Activated naive CD8-positive, alpha-beta T cell treated with anti-CD3 and anti-CD28 coated beads, Interleukin-2, amount 10 ng/mL, durations not matched to agents 7 days and 5 days (primary cell): ENCODE data around the gene CCDC116. TPM values are rescaled to one million over a fixed set of nuclear protein-coding genes. Genes with fewer than 3 reads are reported as not detected.
"Not testable (repeated sequence)": the region's sequence is repeated elsewhere in the genome, so short reads cannot be mapped to it uniquely, and the experiment has no call there.

ENCODE experiments used
- ATAC-seq: fragments of 150-1000 bp; cut with Tn5 transposase; one replicate; pipeline ENCODE4 v1.10.0; 2021; ENCODE audit warnings: low read depth, moderate library complexity
- POLR2A ChIA-PET: fragments of 350-600 bp; sonication (Branson Sonifier 250); formaldehyde crosslinking; loops from one replicate; lab custom pipeline; 2021; ENCODE audit warnings: antibody characterized with exemption; lab: Charles Lee
- DNase-seq: peaks from one replicate; pipeline ENCODE4 v3.0.0; 2021
- H3K27ac Mint-ChIP-seq: one replicate; pipeline ENCODE4 v1.8.0; 2022; ENCODE audit warnings: mild to moderate bottlenecking, mixed read lengths
- H3K27me3 Mint-ChIP-seq: one replicate; pipeline ENCODE4 v1.8.0; 2022; ENCODE audit warnings: mild to moderate bottlenecking, moderate library complexity, mixed read lengths
- H3K36me3 Mint-ChIP-seq: one replicate; pipeline ENCODE4 v1.8.0; 2021; ENCODE audit warnings: mild to moderate bottlenecking, mixed read lengths
- H3K4me1 Mint-ChIP-seq: one replicate; pipeline ENCODE4 v1.8.0; 2021; ENCODE audit warnings: mixed read lengths
- H3K4me3 Mint-ChIP-seq: one replicate; pipeline ENCODE4 v1.8.0; 2022; ENCODE audit warnings: mild to moderate bottlenecking, moderate library complexity, mixed read lengths
- H3K9me3 Mint-ChIP-seq: one replicate; pipeline ENCODE4 v1.8.0; 2021; ENCODE audit warnings: mixed read lengths
- total RNA-seq, 2 experiments: library from RNA; stranded (reverse); gene quantifications; one replicate each; pipeline ENCODE4 v1.2.3, GENCODE V29; 2021

CCDC116 gene
- total RNA-seq, 2 experiments from 2014 or later: 0.50 to 0.79 TPM

DNA sequence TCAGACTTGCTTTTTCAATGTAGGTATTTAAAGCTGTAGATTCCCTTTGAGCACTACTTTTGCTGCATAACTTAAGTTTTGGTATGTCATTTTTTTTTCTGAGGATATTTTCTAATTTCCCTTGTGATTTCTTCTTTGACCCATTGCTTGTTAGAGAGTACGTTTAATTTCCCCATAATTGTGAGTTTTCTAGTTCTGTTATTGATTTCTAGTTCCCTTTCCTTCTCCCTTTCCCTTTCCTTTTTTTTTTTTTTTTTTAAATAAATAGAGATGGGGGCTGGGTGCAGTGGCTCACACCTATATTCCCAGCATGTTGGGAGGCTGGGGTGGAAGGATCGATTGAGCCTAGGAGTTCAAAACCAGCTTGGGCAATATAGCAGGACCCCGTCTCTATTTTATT, 34.3 kb upstream of the CCDC116 start:
- Mint-ChIP-seq H3K27me3 (no peaks in the 10 kb centered on the region), H3K27ac (no peak overlapping the region), H3K36me3 (peaks cover 42% of the 10 kb centered on the region), H3K9me3 (no peaks in the 10 kb centered on the region), H3K4me3 (no peak overlapping the region), H3K4me1 (peaks cover 19% of the 10 kb centered on the region)
- ATAC-seq: no peak
- DNase-seq: no peak
- POLR2A ChIA-PET: interaction anchor here (0.9 kb wide), 1 partner anchor 31 kb away, joined by 3 read pairs; no protein-coding TSS in a partner anchor

DNA sequence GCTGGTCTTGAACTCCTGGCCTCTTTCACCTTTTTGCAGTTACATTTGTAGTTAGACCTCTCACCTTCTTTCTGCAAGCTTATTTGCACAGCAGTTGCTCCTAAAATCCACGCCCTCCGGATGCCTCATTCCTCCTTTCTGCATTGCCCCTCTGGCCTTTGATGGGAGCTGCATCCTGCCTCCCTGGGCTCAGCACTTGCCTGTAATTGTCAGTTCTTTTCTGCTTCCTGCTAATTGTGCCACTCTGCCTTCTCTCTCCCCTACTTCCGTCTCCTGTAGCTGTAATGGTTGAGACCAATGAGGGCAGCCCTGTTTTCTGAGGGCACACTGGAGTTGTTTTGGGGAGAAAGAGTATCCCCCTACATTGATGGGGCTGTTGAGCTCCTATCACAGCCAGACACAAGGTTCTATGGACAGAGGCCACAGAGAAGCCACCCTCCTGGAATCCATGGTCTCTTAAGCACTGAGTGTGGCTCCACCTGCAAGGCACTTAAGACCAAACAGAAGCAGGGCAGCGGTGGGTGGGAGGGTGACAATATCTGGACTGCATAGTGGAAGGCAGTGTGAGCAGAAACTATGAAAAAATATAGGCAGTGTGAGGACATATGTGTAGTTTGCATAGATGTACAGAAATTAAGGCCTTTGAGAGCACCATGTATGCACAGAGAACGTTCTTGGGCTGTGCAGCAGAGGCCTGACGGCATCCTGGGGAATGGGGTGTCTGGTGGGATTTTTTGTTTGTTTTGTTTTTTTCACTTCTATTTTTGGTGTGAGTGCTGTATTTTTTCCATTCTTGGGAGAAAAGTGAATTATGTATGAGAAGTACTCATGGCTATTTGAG, 33.3 kb upstream of the CCDC116 start:
- DNase-seq (no peak), ATAC-seq (no peak)
- Mint-ChIP-seq H3K27ac (peak overlapping the region; percentile 57), H3K36me3 (peaks cover 33% of the 10 kb centered on the region), H3K4me1 (peaks cover 15% of the 10 kb centered on the region), H3K4me3 (no peak overlapping the region), H3K9me3 (no peaks in the 10 kb centered on the region), H3K27me3 (no peaks in the 10 kb centered on the region)
- POLR2A ChIA-PET: no interaction called here

DNA sequence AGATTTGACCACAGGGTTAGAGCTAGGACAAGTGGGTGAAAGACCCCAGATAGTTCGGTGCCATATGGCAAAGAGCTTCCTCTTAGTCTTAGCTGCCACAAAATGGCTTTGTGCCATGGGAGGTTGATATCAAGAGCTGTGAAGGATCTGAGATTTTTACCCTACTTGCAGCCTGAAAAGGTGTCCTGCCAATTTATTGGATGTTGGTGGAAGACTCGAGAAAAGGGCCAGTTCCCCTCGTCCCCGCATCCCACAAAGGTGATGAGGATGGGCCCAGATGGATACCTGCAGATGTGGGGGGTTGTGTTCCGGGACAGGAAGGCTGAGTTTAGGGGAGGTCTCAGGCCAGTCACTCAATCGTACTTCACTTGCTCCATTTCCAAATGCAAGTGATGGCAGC, 30.0 kb upstream of the CCDC116 start:
- no peak for DNase-seq
- no peak overlapping the region for H3K27ac Mint-ChIP-seq
- peaks cover 20% of the 10 kb centered on the region for H3K4me1 Mint-ChIP-seq
- H3K9me3 Mint-ChIP-seq: no peaks in the 10 kb centered on the region
- no peak for ATAC-seq
- POLR2A ChIA-PET: no interaction called here
- H3K27me3 Mint-ChIP-seq: no peaks in the 10 kb centered on the region
- no peak overlapping the region for H3K4me3 Mint-ChIP-seq
- H3K36me3 Mint-ChIP-seq: peaks cover 11% of the 10 kb centered on the region

DNA sequence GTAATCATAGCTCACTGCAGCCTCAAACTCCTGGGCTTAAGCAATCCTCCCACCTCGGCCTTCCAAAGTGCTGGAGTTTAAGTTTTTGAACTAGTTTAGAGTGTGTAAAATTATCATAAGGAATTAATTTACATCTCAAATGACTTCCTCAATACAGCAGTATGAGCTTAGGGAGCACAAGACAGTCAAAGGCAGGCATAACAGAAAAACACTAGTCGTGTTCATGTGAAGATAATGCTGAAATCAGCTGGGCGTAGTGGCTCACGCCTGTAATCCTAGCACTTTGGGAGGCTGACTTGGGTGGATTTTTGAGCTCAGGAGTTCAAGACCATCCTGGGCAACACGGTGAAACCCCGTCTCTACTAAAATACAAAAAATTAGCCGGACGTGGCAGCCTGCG, 28.6 kb upstream of the CCDC116 start:
- peaks cover 19% of the 10 kb centered on the region for H3K4me1 Mint-ChIP-seq
- POLR2A ChIA-PET: no interaction called here
- no peak for ATAC-seq

DNA sequence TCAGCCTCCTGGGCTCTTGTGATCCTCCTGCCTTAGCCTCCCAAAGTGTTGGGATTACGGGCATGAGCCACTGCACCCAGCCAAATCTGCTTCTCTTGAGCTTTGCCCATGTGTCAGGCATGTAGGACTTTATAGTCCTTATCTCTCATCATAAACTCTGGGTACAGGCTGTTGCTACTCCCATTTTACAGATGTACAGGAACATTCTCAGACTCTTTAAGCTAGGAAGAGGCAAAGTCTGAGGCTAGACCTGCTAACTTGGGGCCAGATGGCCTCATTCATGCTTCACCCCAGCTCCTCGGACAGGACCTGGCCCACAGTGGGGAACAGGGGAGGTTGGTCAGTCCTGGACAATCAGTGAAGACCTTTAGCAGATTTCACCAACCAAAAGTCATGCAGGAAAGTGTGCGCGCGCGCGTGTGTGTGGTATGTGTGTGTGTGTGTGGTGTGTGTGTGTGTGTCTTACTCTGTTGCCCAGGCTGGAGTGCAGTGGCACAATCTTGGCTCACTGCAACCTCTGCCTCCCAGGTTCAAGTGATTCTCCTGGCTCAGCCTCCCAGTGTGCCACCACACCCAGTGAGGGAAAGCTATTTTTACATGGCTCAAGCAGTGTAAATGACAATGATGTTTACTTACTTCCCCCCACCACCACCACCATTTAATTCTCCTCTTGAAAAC, 26.5 kb upstream of the CCDC116 start:
- H3K27me3 Mint-ChIP-seq: no peaks in the 10 kb centered on the region
- ATAC-seq (no peak), DNase-seq (no peak)
- POLR2A ChIA-PET: interaction anchor here (1.3 to 1.6 kb wide), 2 partner anchors 13 to 24 kb away, joined by 4 to 5 read pairs; partner anchors contain the start of gene YDJC
- no peak overlapping the region for H3K4me3 Mint-ChIP-seq
- no peaks in the 10 kb centered on the region for H3K9me3 Mint-ChIP-seq
- H3K4me1 Mint-ChIP-seq: peaks cover 12% of the 10 kb centered on the region
- H3K27ac Mint-ChIP-seq: peak overlapping the region; percentile 30
- peaks cover 10% of the 10 kb centered on the region for H3K36me3 Mint-ChIP-seq

More for the DNA sequence above, 28.6 kb upstream of the CCDC116 start:
- Mint-ChIP-seq H3K9me3 (no peaks in the 10 kb centered on the region), H3K27ac (no peak overlapping the region), H3K27me3 (no peaks in the 10 kb centered on the region), H3K4me3 (no peak overlapping the region), H3K36me3 (peaks cover 10% of the 10 kb centered on the region)
- DNase-seq: no peak

DNA sequence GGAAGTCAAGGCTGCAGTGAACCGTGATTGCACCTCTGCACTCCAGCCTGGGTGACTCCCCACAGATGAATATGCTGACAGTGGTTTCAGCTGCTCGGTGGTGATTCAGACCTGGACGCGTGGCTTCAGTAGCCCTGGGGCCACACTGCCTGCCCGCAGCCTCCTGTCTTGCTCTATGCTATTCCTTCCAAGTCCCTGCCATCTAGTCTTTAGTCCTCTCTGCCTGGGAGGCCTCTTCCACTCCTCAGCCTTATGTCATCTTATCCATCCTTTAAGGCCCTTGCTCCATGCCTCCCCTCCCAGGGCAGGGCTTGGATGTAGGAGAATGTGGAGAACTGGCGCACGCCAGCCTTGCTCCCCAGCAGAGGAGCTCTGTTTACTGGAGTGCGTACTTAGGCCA, 25.8 kb upstream of the CCDC116 start:
- no peak overlapping the region for H3K4me3 Mint-ChIP-seq
- H3K27ac Mint-ChIP-seq: no peak overlapping the region
- peaks cover 12% of the 10 kb centered on the region for H3K4me1 Mint-ChIP-seq
- peaks cover 10% of the 10 kb centered on the region for H3K36me3 Mint-ChIP-seq
- ATAC-seq: no peak
- no peaks in the 10 kb centered on the region for H3K27me3 Mint-ChIP-seq
- POLR2A ChIA-PET: interaction anchor here (1.3 to 1.6 kb wide), 2 partner anchors 14 to 23 kb away, joined by 4 to 5 read pairs; partner anchors contain the start of gene YDJC
- DNase-seq: no peak
- no peaks in the 10 kb centered on the region for H3K9me3 Mint-ChIP-seq

DNA sequence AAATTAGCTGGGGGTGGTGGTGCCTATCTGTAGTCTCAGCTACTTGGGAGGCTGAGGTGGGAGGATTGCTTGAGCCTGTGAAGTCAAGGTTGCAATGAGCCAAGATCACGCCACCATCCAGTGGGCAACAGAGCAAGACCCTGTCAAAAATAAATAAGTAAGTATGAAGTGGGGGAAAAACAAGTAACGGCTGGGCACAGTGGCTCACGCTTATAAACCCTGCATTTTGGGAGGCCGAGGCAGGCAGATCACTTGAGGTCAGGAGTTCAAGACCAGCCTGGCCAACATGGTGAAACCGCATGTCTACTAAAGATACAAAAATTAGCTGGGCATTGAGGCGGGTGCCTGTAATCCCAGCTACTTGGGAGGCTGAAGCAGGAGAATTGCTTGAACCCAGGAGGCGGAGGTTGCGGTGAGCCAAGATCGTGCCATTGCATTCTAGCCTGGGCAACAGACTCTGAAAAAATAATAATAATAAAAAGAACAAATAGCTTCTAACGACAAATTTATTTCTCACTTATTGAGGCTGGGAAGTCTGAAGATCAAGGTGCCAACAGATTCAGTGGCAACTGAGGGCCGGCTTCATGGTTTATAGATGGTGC, 22.9 kb upstream of the CCDC116 start:
- POLR2A ChIA-PET, H3K27me3 Mint-ChIP-seq, H3K27ac Mint-ChIP-seq, ATAC-seq, H3K4me1 Mint-ChIP-seq, DNase-seq, H3K4me3 Mint-ChIP-seq, H3K36me3 Mint-ChIP-seq, H3K9me3 Mint-ChIP-seq: not testable (repeated sequence)

DNA sequence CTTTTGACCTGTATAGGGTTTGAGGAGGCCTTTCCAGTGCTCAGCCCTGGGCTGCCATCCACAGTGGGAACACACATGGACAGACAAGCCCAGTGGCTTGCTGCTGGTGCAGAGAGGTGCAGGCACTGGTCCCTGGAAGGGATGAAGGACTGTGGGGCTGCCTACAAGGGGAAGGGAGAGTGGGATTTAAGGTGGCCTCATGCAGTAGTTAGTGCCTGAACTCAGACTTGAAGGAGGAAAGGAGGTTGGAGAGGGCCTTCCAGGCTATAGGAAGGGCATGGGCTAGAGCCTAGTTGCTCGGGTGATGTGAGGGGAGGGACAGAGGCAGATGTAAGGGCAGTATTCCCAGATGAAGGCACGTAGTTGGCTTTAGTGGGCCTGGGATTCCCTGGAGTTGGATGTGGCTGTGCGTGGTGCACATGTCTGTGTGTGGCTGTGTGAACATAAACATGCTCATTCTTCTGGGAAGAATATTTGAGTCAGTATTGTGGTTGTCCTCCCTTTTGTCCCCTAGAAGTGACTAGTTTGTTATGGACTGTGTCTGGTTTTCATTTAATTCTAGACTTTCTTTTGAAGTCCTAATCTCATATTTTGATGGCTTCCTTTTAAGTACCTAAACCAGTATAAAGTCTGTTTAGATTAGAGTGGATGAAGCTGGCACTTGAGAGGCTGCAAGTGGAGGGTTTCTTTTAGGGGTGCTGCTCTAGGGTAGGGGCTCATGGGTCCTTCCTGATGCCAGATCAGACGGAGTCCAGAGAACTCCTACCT, 21.2 kb upstream of the CCDC116 start:
- no peak overlapping the region for H3K4me3 Mint-ChIP-seq
- peaks cover 6% of the 10 kb centered on the region for H3K4me1 Mint-ChIP-seq
- peaks cover 12% of the 10 kb centered on the region for H3K36me3 Mint-ChIP-seq
- no peaks in the 10 kb centered on the region for H3K9me3 Mint-ChIP-seq
- H3K27ac Mint-ChIP-seq: peak overlapping the region; percentile 3
- DNase-seq: no peak
- no peak for ATAC-seq
- POLR2A ChIA-PET: no interaction called here
- H3K27me3 Mint-ChIP-seq: no peaks in the 10 kb centered on the region

DNA sequence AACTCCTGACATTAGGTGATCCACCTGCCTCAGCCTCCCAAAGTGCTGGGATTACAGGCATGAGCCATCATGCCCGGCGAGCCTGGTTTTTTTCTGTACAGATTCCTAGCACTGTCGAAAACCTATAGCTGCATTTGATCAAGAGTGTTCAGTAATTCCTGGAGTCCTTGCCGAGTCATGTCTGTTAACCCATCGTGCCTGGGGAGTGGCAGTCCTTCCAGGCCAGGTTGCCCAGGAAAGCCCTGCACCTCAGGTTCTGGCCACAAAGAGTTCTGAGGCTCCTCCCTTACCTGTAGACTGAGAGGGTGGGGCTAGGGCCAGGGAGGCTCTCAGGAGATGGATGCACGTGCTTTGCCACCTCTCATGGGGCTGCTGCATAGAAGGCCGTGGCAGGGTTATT, 19.7 kb upstream of the CCDC116 start:
- no peaks in the 10 kb centered on the region for H3K27me3 Mint-ChIP-seq
- H3K36me3 Mint-ChIP-seq: peaks cover 9% of the 10 kb centered on the region
- no peak overlapping the region for H3K27ac Mint-ChIP-seq
- DNase-seq: no peak
- POLR2A ChIA-PET: no interaction called here
- no peak for ATAC-seq
- H3K4me3 Mint-ChIP-seq: no peak overlapping the region
- no peaks in the 10 kb centered on the region for H3K9me3 Mint-ChIP-seq
- no peaks in the 10 kb centered on the region for H3K4me1 Mint-ChIP-seq

DNA sequence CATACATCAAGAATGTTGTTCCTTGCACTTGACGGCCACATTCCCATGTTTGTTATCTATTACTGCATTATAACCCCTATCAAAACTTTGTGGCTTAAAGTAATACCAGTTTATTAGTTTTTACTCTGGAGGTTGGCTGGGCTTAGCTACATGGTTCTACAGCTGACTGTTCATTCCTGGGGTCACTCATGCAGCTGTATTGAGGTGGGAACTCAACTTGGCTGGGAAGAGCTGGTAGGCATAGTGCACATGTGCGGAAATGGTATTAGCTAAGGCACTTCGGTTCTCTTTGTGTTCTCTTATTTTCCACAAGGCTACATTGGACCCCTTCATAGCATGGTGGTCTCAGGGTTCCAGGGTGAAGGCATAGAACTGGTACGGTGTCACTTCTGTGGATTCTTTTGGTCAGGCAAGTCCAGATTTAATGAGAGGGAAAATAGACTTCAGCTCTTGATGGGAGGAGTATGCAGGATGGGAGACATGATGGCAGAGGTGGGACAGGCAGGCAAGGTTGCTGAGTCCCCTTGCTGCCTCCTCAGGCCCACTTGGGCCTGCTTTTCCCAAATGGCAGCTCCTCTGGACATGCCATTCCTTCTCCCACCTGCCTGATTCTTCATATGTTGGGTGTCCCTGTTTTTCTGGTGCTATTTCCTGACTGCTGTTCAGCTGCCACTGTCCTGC, 18.9 kb upstream of the CCDC116 start:
- no peaks in the 10 kb centered on the region for H3K4me1 Mint-ChIP-seq
- POLR2A ChIA-PET: no interaction called here
- H3K27me3 Mint-ChIP-seq: no peaks in the 10 kb centered on the region
- no peak for DNase-seq
- H3K36me3 Mint-ChIP-seq: peaks cover 9% of the 10 kb centered on the region
- no peak overlapping the region for H3K4me3 Mint-ChIP-seq
- no peak for ATAC-seq
- no peak overlapping the region for H3K27ac Mint-ChIP-seq
- H3K9me3 Mint-ChIP-seq: no peaks in the 10 kb centered on the region

DNA sequence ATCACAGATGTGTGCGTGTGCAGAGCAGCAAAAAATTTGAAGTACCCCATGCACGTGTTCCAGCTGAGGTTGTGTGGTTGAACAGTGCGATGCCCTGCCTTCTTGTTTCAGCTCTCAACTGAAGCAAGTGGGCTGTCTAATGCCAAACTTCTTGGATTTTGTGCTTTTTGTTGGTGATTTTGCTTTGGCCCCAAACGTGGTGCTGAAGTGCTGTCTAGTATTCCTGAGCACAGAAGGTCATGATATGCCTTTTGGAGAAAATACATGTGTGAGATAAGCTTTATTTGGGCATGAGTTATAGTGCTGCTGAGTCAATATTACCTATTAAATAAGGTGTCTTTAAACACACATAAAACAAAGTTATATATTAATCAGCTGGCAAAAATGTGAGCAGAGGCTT, 16.8 kb upstream of the CCDC116 start:
- no peaks in the 10 kb centered on the region for H3K27me3 Mint-ChIP-seq
- H3K4me1 Mint-ChIP-seq: no peaks in the 10 kb centered on the region
- ATAC-seq (no peak), DNase-seq (no peak)
- peaks cover 7% of the 10 kb centered on the region for H3K36me3 Mint-ChIP-seq
- H3K27ac Mint-ChIP-seq: no peak overlapping the region
- POLR2A ChIA-PET: interaction anchor here (0.9 kb wide), 1 partner anchor 14 kb away, joined by 3 read pairs; the partner anchor contains the start of gene YDJC
- no peak overlapping the region for H3K4me3 Mint-ChIP-seq
- H3K9me3 Mint-ChIP-seq: no peaks in the 10 kb centered on the region

DNA sequence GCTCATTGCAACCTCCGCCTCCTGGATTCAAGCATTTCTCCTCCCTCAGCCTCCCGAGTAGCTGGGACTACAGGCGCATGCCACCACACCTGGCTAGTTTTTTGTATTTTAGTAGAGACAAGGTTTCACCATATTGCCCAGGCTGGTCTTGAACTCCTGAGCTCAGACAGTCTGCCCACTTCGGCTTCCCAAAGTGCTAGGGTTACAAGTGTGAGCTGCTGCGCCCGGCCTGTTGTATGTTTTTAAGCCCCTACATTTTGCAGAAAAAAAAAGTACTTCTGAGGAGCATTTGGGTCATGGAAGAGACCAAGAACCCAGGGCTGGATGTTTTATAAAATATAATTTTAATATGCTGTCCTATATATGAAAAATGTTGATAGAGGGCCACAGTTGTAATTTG, 15.2 kb upstream of the CCDC116 start:
- not testable (repeated sequence) for H3K36me3 Mint-ChIP-seq, H3K4me3 Mint-ChIP-seq, DNase-seq, H3K27ac Mint-ChIP-seq, H3K27me3 Mint-ChIP-seq, H3K9me3 Mint-ChIP-seq, H3K4me1 Mint-ChIP-seq, ATAC-seq
- POLR2A ChIA-PET: interaction anchor here (0.7 kb wide), 1 partner anchor 43 kb away, joined by 4 read pairs; no protein-coding TSS in a partner anchor
